Loucy (cell line): Measurements from ENCODE around the gene CHRNA5.
A peak's percentile ranks its signal among the peaks of the same experiment; 100 is the strongest.

Experiments
- H2AFZ ChIP-seq: fragments of 200-600 bp; sonication (generic); 2 replicates; pipeline ENCODE4 v1.6.0; 2016; ENCODE audit warnings: antibody characterized with exemption, mild to moderate bottlenecking, low read length, moderate library complexity
- H3F3A ChIP-seq: fragments of 200-600 bp; 2 replicates; pipeline ENCODE4 v1.6.0; 2016; ENCODE audit warnings: antibody characterized with exemption, low read depth, mild to moderate bottlenecking
- H3K27me3 ChIP-seq: fragments of 200-600 bp; sonication (generic); 2 replicates; pipeline ENCODE4 v1.6.1; 2014; ENCODE audit warnings: low read length, mild to moderate bottlenecking; ENCODE audit not compliant: insufficient read depth, poor library complexity, severe bottlenecking
- H3K36me3 ChIP-seq: fragments of 200-600 bp; sonication (generic); 2 replicates; pipeline ENCODE4 v1.6.1; 2016; ENCODE audit warnings: low read length; ENCODE audit not compliant: insufficient read depth
- H3K4me1 ChIP-seq: fragments of 200-600 bp; sonication (generic); 2 replicates; pipeline ENCODE4 v1.5.1; 2014; ENCODE audit warnings: low read length, mild to moderate bottlenecking; ENCODE audit not compliant: insufficient read depth, poor library complexity, severe bottlenecking
- H3K4me2 ChIP-seq: fragments of 200-600 bp; sonication (generic); 2 replicates; pipeline ENCODE4 v1.6.0; 2014; ENCODE audit warnings: antibody characterized with exemption, low read length, low read depth, mild to moderate bottlenecking; ENCODE audit not compliant: poor library complexity, severe bottlenecking
- H3K4me3 ChIP-seq: fragments of 200-600 bp; sonication (generic); 2 replicates; pipeline ENCODE4 v1.5.1; 2014; ENCODE audit warnings: low read length, mild to moderate bottlenecking, mixed read lengths; ENCODE audit not compliant: poor library complexity, severe bottlenecking
- H3K79me2 ChIP-seq: fragments of 200-600 bp; sonication (generic); 2 replicates; pipeline ENCODE4 v1.6.1; 2014; ENCODE audit warnings: low read length; ENCODE audit not compliant: insufficient read depth
- H3K9ac ChIP-seq: fragments of 200-600 bp; sonication (generic); 2 replicates; pipeline ENCODE4 v1.6.0; 2014; ENCODE audit warnings: mild to moderate bottlenecking, low read depth, low read length, moderate library complexity; ENCODE audit not compliant: poor library complexity, severe bottlenecking
- H3K9me2 ChIP-seq: fragments of 200-600 bp; sonication (generic); replicated peaks from 2 replicates; pipeline ENCODE4 v1.6.1; 2016; ENCODE audit warnings: low read depth, low read length, mixed read lengths
- H3K9me3 ChIP-seq: fragments of 200-600 bp; sonication (generic); 2 replicates; pipeline ENCODE4 v1.6.1; 2014; ENCODE audit warnings: mild to moderate bottlenecking, antibody characterized with exemption, low read length, low read depth; ENCODE audit not compliant: insufficient read depth
- H4K20me1 ChIP-seq: fragments of 200-600 bp; sonication (generic); 2 replicates; pipeline ENCODE4 v1.6.0; 2014; ENCODE audit warnings: antibody characterized with exemption, low read length, mild to moderate bottlenecking; ENCODE audit not compliant: insufficient read depth, poor library complexity, severe bottlenecking
- CTCF ChIP-seq: fragments of 200-600 bp; sonication (generic); conservative IDR thresholded peaks from 2 replicates; pipeline ENCODE4 v1.5.1; 2014; ENCODE audit warnings: mild to moderate bottlenecking, antibody characterized with exemption, low read length
- EZH2phosphoT487 ChIP-seq: fragments of 200-600 bp; IDR thresholded peaks from 2 replicates; pipeline ENCODE4 v1.6.1; 2018; ENCODE audit warnings: antibody characterized with exemption, mild to moderate bottlenecking, moderate library complexity, borderline replicate concordance

The CHRNA5 gene

DNA sequence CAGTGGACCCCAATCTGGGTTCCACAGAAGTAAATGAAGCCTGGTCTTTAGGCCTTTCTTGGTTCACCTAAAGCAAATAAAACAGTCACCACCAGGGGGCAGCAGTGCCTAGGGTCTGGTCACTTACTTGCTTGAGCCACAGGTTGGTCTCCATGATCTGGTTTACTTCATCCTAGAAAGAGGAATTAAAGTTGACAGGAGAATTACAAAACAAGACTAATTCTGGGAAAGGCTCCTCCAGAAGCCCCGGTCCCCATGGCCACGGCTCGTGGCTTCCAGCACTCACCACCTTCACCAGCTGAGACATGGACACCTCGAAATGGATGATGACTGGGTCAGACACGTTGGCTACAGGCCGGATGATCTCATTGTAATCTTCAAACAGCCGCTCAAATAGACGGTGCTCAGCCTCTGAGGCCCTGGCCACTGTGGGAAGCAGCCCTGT, 53.2 kb downstream of the CHRNA5 start:
- Histone ChIP-seq H3K36me3 (no peaks in the 10 kb centered on the region), H3K4me1 (no peaks in the 10 kb centered on the region), H3K9me2 (no peaks in the 10 kb centered on the region), H3F3A (no peaks in the 10 kb centered on the region), H3K9ac (no peak overlapping the region), H4K20me1 (no peaks in the 10 kb centered on the region), H3K4me2 (no peak overlapping the region), H3K9me3 (no peaks in the 10 kb centered on the region), H3K79me2 (no peaks in the 10 kb centered on the region), H2AFZ (no peak overlapping the region), H3K4me3 (no peak overlapping the region), H3K27me3 (peaks cover 26% of the 10 kb centered on the region)
- TF ChIP-seq EZH2phosphoT487 (no peak), CTCF (peak; percentile 89)

DNA sequence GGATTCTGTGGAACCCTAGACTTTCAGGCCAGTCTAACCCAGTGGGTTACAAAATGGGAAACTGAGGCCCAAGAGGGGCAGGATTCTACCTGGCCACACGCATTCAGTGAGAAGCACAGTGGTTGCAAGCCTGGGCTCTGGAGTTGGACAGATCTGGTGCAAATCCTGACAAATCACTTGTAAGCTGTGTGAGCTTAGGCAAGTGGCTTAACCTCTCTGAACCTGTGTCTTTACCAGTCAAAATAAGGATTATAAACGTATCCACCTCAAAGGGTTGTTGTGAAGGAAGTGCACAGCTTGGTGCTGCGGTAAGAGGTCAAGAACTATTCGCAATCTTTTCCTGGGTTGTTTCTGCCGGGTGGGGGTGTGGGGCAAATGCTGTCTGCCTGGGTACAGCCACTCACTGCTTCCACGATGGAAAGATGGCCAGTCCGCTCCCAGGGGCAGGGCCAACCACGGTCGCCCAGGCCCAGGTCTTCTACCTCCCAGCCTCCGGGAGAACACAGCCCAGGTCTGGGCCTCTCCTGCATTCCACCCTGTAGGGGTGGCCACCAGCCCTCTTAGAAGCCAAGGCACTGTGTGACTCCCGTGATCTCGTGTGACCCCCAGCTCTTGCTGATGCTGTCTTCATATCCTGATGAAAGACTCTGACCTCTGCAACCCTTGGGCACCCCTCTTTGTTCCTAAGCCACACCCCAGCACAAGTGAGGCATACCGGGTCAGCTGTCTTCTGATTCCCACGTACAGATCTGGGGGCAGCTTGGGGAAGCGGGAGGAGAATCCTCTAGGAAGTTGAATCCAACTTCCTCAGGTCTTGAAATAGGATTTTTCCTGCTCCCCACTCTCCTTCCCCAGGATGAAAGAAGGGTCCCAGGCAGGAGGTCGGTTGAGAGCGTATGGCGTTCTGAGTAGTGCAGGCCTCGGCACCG, 54.0 kb downstream of the CHRNA5 start:
- Histone ChIP-seq H3K4me1 (no peaks in the 10 kb centered on the region), H3K4me3 (no peak overlapping the region), H3K36me3 (no peaks in the 10 kb centered on the region), H3K4me2 (peak overlapping the region; percentile 68), H2AFZ (no peak overlapping the region), H3K27me3 (peaks cover 26% of the 10 kb centered on the region), H3K9me2 (no peaks in the 10 kb centered on the region), H3K9me3 (no peaks in the 10 kb centered on the region), H4K20me1 (no peaks in the 10 kb centered on the region), H3F3A (no peaks in the 10 kb centered on the region), H3K9ac (no peak overlapping the region), H3K79me2 (no peaks in the 10 kb centered on the region)
- TF ChIP-seq EZH2phosphoT487 (no peak), CTCF (no peak)

GRCh38 chr15:78620021-78620526, 54.8 kb downstream of the CHRNA5 start:
- Histone ChIP-seq H3K79me2 (no peaks in the 10 kb centered on the region), H3K9me2 (no peaks in the 10 kb centered on the region), H3K4me2 (peak overlapping the region; percentile 68), H3K27me3 (peaks cover 26% of the 10 kb centered on the region), H3F3A (no peaks in the 10 kb centered on the region), H3K9me3 (no peaks in the 10 kb centered on the region), H4K20me1 (no peaks in the 10 kb centered on the region), H3K36me3 (no peaks in the 10 kb centered on the region), H3K4me1 (peaks cover 4% of the 10 kb centered on the region), H3K4me3 (peak overlapping the region; percentile 58), H3K9ac (no peak overlapping the region), H2AFZ (peak overlapping the region; percentile 74; the same call in 1 of the 2 replicates)
- peak; percentile 29 for TF ChIP-seq CTCF
- TF ChIP-seq EZH2phosphoT487, result no peak
